GM12892 (cell line): ENCODE results near the gene CHMP6.

Experiments
- POLR2A ChIP-seq: IDR thresholded peaks from 2 replicates; pipeline ENCODE4 v1.6.1; 2011; ENCODE audit warnings: low read depth, low read length, control low read depth
- POLR2AphosphoS5 ChIP-seq: IDR thresholded peaks from 2 replicates; pipeline ENCODE4 v1.6.1; 2011; ENCODE audit warnings: low read depth, low read length, control low read depth

DNA sequence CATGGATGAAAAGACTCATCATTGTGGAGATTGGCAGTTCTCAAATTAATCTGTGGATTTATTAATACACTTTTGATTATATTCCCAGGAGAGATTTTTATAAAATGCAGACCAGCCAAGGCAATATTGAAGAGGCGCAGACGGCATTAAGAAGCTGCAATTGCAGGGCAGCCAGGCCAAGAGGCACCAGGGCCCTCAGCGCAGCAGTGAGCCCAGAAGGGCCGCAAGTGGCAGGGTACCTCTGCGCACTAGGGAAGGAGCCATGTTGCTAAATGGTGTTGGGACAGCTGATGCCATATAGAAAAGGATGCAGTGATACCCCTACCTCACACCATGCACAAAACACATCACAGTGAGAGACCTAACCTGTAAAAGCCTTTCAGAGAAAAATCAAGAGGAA, 36.6 kb upstream of the CHMP6 start:
- no peak for TF ChIP-seq POLR2A
- no peak for TF ChIP-seq POLR2AphosphoS5
